DND-41 (cell line): ENCODE results near the gene ZNF280A.

Experiments used
- ATAC-seq: fragments of 200-7000 bp; cut with Tn5 transposase; 3 replicates; pipeline ENCODE4 v1.9.1; 2021; ENCODE audit warnings: low read depth; ENCODE audit not compliant: insufficient read depth
- DNase-seq: peaks from one replicate; pipeline ENCODE4 v3.0.0-alpha.2; 2020
- H2AFZ ChIP-seq: 2 replicates; pipeline ENCODE4 v1.6.0; 2012; ENCODE audit warnings: low read depth, low read length
- H3K27ac ChIP-seq: 2 replicates; pipeline ENCODE4 v1.5.1; 2012; ENCODE audit warnings: low read length, inconsistent platforms
- H3K27me3 ChIP-seq: fragments of 200-600 bp; sonication (generic); 2 replicates; pipeline ENCODE4 v1.6.0; 2012; ENCODE audit warnings: low read length, mild to moderate bottlenecking, inconsistent platforms; ENCODE audit not compliant: insufficient read depth, poor library complexity
- H3K36me3 ChIP-seq: 2 replicates; pipeline ENCODE4 v1.5.1; 2012; ENCODE audit warnings: low read length, inconsistent platforms; ENCODE audit not compliant: insufficient read depth
- H3K4me1 ChIP-seq: 2 replicates; pipeline ENCODE4 v1.5.1; 2012; ENCODE audit warnings: mild to moderate bottlenecking, low read length; ENCODE audit not compliant: insufficient read depth
- H3K4me2 ChIP-seq: 2 replicates; pipeline ENCODE4 v1.6.0; 2012; ENCODE audit warnings: mild to moderate bottlenecking, moderate library complexity, low read length, inconsistent platforms; ENCODE audit not compliant: insufficient read depth
- H3K4me3 ChIP-seq, 2 experiments: fragments of 200-600 bp in 1 of 2; shearing (Covaris generic) in 1 of 2; 2 replicates each; pipeline ENCODE4 v1.5.1; 2012 to 2016; ENCODE audit warnings: inconsistent platforms in 2 of 2, low read length in 2 of 2, mild to moderate bottlenecking in 2 of 2, low read depth in 1 of 2, moderate library complexity in 1 of 2
- H3K79me2 ChIP-seq: 2 replicates; pipeline ENCODE4 v1.6.0; 2012; ENCODE audit warnings: low read length, inconsistent platforms; ENCODE audit not compliant: insufficient read depth
- H3K9ac ChIP-seq: 2 replicates; pipeline ENCODE4 v1.6.0; 2012; ENCODE audit warnings: low read depth, mild to moderate bottlenecking, inconsistent platforms, low read length, moderate library complexity
- H3K9me3 ChIP-seq: 2 replicates; pipeline ENCODE4 v1.5.1; 2012; ENCODE audit warnings: low read length, moderate library complexity, mild to moderate bottlenecking, inconsistent platforms; ENCODE audit not compliant: insufficient read depth, severe bottlenecking
- H4K20me1 ChIP-seq: 2 replicates; pipeline ENCODE4 v1.6.0; 2012; ENCODE audit warnings: low read length; ENCODE audit not compliant: insufficient read depth
- CTCF ChIP-seq: IDR thresholded peaks from 2 replicates; pipeline ENCODE4 v1.5.1; 2012; ENCODE audit warnings: borderline replicate concordance, low read length, moderate library complexity, mild to moderate bottlenecking; ENCODE audit not compliant: poor library complexity, severe bottlenecking; ENCODE audit errors: extremely low read depth
- EZH2 ChIP-seq: IDR thresholded peaks from 3 replicates; pipeline ENCODE4 v1.6.1; 2012; ENCODE audit warnings: borderline replicate concordance, low read depth, mild to moderate bottlenecking, moderate library complexity, low read length, inconsistent platforms; ENCODE audit not compliant: severe bottlenecking

The ZNF280A gene

GRCh38 chr22:22550789-22551434, 30.8 kb upstream of the ZNF280A start:
- no peak for DNase-seq

GRCh38 chr22:22548910-22549309, 28.8 kb upstream of the ZNF280A start:
- no peak overlapping the region for H3K4me3 ChIP-seq
- H3K4me1 ChIP-seq = no peaks in the 10 kb centered on the region
- no peaks in the 10 kb centered on the region for H4K20me1 ChIP-seq
- no peak overlapping the region for H3K4me2 ChIP-seq
- H3K9ac ChIP-seq = no peak overlapping the region
- H3K27me3 ChIP-seq = peaks cover 12% of the 10 kb centered on the region
- ATAC-seq (no peak), DNase-seq (no peak)
- no peak overlapping the region for H3K27ac ChIP-seq
- no peaks in the 10 kb centered on the region for H3K9me3 ChIP-seq
- no peak for TF ChIP-seq CTCF
- H3K79me2 ChIP-seq = no peaks in the 10 kb centered on the region
- no peak overlapping the region for H2AFZ ChIP-seq
- H3K36me3 ChIP-seq = no peaks in the 10 kb centered on the region

More at GRCh38 chr22:22550789-22551434, 30.8 kb upstream of the ZNF280A start:
- no peaks in the 10 kb centered on the region for H3K9me3 ChIP-seq
- no peaks in the 10 kb centered on the region for H3K79me2 ChIP-seq
- no peak overlapping the region for H3K27ac ChIP-seq
- no peak for TF ChIP-seq CTCF
- TF ChIP-seq EZH2 = no peak
- no peak overlapping the region for H2AFZ ChIP-seq
- no peak overlapping the region for H3K9ac ChIP-seq
- peaks cover 12% of the 10 kb centered on the region for H3K27me3 ChIP-seq
- no peak overlapping the region for H3K4me2 ChIP-seq
- H3K4me3 ChIP-seq = no peak overlapping the region
- no peaks in the 10 kb centered on the region for H3K4me1 ChIP-seq
- no peaks in the 10 kb centered on the region for H3K36me3 ChIP-seq
- no peaks in the 10 kb centered on the region for H4K20me1 ChIP-seq
- no peak for ATAC-seq

- Histone ChIP-seq H3K27me3 (peaks cover 12% of the 10 kb centered on the region), H2AFZ (no peak overlapping the region), H3K27ac (no peak overlapping the region), H3K9me3 (no peaks in the 10 kb centered on the region), H3K9ac (no peak overlapping the region), H3K36me3 (no peaks in the 10 kb centered on the region), H3K4me3 (no peak overlapping the region), H3K79me2 (no peaks in the 10 kb centered on the region), H4K20me1 (no peaks in the 10 kb centered on the region), H3K4me1 (no peaks in the 10 kb centered on the region), H3K4me2 (no peak overlapping the region)
- DNase-seq = no peak
- no peak for ATAC-seq
- TF ChIP-seq CTCF (no peak), EZH2 (no peak)
These were observed 28.2 kb upstream of the ZNF280A start for GRCh38 chr22:22548317-22548716.
